Sigmoid colon (tissue), 4 donors: Measurements from ENCODE around the gene ANKRD52.
A peak's percentile ranks its signal among the peaks of the same experiment; 100 is the strongest.

Experiments
- POLR2A ChIP-seq, 2 donors: fragments of 450-650 bp; IDR thresholded peaks; one replicate each; pipeline ENCODE4 v1.6.1; 2016; ENCODE audit warnings: antibody characterized with exemption in 2 of 2, mild to moderate bottlenecking in 2 of 2, moderate library complexity in 2 of 2
- POLR2AphosphoS5 ChIP-seq, 4 donors: sonication (generic); formaldehyde crosslinking; IDR thresholded peaks; one replicate each; pipeline ENCODE4 v1.6.1; 2017; ENCODE audit warnings: antibody characterized with exemption in 4 of 4

DNA sequence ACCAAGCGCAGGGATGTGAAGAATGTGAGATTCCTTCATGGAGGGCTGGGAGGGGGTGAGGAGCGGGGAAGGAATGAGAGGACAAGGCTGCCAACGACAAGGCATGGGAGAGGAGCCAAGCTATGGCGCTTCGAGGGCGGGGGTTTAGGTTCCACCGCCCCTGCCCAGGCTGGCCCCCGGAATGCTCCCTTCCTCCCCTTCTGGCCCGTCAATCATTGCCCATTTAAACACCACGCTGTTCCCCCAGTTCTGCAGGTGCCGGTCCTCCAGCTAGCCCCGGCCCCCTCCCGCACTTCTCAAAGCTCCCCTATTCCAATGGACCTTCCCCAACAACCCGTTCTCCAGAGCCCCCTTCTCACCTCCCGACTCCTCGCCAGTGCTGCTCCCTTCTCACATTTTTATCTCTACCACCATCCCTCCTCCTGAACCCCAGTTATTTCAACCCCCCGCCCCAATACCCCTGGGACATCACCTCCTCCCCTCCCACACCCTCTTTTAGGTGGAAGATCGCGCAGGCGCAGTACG, 36.9 kb downstream of the ANKRD52 start:
- TF ChIP-seq POLR2A (IDR thresholded peaks at IDR 0.05) (no peak), POLR2AphosphoS5 (IDR thresholded peaks at IDR 0.05) (peak in 1 of 4 donors; percentile 3)
